Stimulated activated CD4-positive, alpha-beta T cell treated with anti-CD3 and anti-CD28 coated beads, Interleukin-4, amount 100 ng/mL, for 48 hours (primary cell): Measurements from ENCODE around the gene PCF11.

Experiments used
- DNase-seq, 2 donors: peaks; one replicate each; pipeline ENCODE4 v3.0.0-alpha.2; 2020; ENCODE audit warnings: low read depth in 2 of 2

Gene PCF11

GRCh38 chr11:83151274-83151977 lies 5.5 kb upstream of the PCF11 start:
- DNase-seq: no peak

GRCh38 chr11:83152264-83152663 lies 4.7 kb upstream of the PCF11 start:
- DNase-seq: no peak

- DNase-seq: no peak
Observed at GRCh38 chr11:83153764-83154163, 3.2 kb upstream of the PCF11 start.

- peak in 1 of 2 donors; percentile 97 for DNase-seq
Observed at GRCh38 chr11:83156144-83156995, 561 bp upstream of the PCF11 start.

GRCh38 chr11:83157594-83158356 lies 844 bp downstream of the PCF11 start:
- peak; percentile 36 to 47 for DNase-seq

- DNase-seq: no peak
Observed at GRCh38 chr11:83158357-83158786, 1.4 kb downstream of the PCF11 start.

- no peak for DNase-seq
Observed at GRCh38 chr11:83158965-83159901, 2.3 kb downstream of the PCF11 start.

GRCh38 chr11:83159902-83160865 lies 3.3 kb downstream of the PCF11 start:
- no peak for DNase-seq

GRCh38 chr11:83161610-83162199 lies 4.8 kb downstream of the PCF11 start:
- DNase-seq: no peak

- no peak for DNase-seq
Observed at GRCh38 chr11:83162377-83162776, 5.4 kb downstream of the PCF11 start.

- DNase-seq: no peak
Observed at GRCh38 chr11:83166193-83166866, 9.4 kb downstream of the PCF11 start.

- no peak for DNase-seq
Observed at GRCh38 chr11:83168756-83169155, 11.8 kb downstream of the PCF11 start.

- DNase-seq: no peak
Observed at GRCh38 chr11:83170865-83171264, 13.9 kb downstream of the PCF11 start.

- no peak for DNase-seq
Observed at GRCh38 chr11:83172551-83172950, 15.6 kb downstream of the PCF11 start.

- DNase-seq: no peak
Observed at GRCh38 chr11:83174008-83174407, 17.1 kb downstream of the PCF11 start.

- no peak for DNase-seq
Observed at GRCh38 chr11:83175815-83176214, 18.9 kb downstream of the PCF11 start.

GRCh38 chr11:83181815-83182214 lies 24.9 kb downstream of the PCF11 start:
- DNase-seq: no peak

GRCh38 chr11:83185767-83186166 lies 28.8 kb downstream of the PCF11 start:
- no peak for DNase-seq

- DNase-seq: no peak
Observed at GRCh38 chr11:83187465-83187864, 30.5 kb downstream of the PCF11 start.
